ELF-1 (cell line): ENCODE measurements around the gene DBF4B.
"Not testable (repeated sequence)": the region's sequence is repeated elsewhere in the genome, so short reads cannot be mapped to it uniquely, and the experiment has no call there.

Experiments used
- DNase-seq: peaks from one replicate; pipeline ENCODE4 v3.0.0-alpha.2; 2016; ENCODE audit warnings: low read depth, low spot score

DBF4B gene, protein sequence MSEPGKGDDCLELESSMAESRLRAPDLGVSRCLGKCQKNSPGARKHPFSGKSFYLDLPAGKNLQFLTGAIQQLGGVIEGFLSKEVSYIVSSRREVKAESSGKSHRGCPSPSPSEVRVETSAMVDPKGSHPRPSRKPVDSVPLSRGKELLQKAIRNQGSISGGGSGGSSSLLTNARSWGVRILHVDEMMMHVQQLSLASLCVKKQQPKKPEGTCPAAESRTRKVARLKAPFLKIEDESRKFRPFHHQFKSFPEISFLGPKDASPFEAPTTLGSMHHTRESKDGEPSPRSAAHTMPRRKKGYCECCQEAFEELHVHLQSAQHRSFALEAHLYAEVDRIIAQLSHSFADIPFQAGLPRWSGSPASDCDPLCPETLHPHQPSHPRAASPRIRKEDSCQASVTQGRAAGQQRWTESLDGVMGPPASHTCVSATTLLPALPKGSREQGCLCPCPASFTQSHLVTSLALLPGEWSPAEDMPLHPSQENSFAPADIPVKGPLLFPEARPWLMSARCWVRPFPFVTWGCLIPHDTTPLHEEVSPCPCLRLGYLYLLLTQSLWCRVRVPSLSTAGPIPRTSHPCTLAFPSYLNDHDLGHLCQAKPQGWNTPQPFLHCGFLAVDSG

DNA sequence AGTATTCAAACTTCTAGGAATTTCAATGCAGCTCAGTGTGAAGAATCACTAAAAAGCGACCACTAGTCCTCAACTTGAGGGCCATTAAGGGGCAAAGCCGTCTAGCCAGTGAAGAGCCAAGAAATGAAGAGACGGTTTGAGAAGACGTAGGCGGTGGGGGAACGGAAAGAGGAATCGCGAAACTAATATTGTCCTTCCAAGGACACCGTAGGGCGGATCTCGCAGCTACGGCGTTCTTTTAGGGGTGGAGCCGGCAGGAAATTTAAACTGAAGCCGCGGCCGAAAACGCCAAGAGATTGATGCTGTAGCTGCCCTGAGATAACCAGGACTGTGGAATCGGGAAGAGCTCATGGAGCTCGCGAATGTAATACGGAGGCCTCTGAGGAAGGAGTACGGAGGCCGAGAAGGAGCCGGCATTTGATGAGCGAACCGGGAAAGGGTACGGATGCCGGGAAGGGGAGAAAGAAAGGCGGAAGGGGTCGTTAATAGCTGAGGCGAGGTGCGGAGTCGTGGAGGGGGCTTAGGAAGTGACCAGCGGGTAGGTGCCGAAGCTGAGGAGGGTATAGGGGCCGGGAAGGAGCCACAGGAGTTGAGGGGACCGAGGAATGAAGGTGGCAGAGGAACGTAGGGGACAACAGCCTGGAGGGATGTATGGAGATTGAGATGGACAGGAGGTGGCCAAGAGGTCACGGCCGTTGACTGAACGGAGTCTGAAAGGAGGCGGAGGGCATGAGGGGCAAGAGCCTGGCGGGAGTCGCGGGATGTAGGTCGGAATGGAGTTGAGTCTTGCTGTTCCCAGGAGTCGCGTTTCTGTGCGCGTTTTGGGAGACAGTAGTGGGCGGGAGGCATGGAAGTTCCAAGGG, at the start of gene DBF4B:
Gene DBF4B, plus strand, starts transcription at position 265 of the 863 bp plus-strand sequence. Its CDS starts 156 bp downstream, at position 421.
- DNase-seq: peak; percentile 93

DNA sequence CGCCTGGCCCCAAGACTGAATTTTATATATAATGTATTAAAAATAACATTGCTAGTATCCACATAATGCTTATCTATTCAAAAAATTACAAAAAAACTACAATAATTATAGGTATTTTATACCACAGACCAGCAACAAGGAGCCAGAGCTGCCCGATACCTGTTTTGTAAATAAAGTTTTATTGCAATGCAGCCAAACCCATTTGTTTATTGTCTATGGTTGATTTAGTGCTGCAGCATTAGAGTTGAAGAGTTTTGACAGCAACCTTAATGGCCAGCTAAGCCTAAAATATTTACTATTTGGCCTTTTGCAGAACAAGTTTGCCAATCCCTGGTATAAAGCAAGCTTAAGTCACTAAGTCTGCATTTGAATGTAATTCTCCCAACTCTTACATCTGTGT, 46.6 kb upstream of the DBF4B start:
- no peak for DNase-seq

- DNase-seq: no peak
Measured at GRCh38 chr17:44663095-44663494, 45.4 kb upstream of the DBF4B start.

DNA sequence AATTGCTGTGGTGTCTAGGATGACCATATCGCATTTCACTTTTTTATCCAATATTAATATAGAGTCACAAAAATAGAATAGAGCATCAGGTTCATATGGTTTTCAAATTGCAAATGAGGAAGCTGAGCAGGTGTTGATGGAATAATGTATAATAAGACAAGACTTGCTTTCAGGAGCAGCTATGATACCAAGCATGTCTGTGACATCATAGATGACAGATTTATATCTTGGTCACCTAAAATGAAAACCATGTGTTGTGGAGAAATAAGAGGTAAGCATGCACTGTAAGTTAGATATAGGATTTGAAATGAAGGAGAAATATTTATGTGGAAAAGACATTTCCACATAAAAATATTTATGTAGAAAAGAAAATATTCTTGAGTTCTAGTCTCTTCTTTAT, 43.6 kb upstream of the DBF4B start:
- DNase-seq: no peak

GRCh38 chr17:44666006-44666405, 42.5 kb upstream of the DBF4B start:
- no peak for DNase-seq

GRCh38 chr17:44672479-44673093, 35.9 kb upstream of the DBF4B start:
- no peak for DNase-seq

DNA sequence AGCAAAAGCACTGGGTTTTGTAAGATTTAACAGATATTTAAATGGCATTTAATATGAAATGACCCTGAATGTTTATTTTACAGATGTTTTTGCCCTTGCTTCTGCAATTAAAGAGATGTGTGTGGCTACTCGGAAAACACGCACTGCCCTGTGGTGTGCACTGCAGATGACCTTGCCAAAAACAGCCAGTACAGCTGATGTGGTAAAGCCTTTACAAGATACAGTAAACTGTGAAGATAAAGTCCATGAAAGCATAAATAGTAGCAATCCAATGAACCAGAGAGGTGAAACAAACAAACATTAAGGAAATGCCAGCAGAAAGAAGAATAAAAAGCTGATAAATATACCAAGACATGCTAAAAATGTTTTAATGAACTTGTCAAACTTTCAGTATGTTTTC, 34.6 kb upstream of the DBF4B start:
- no peak for DNase-seq

- no peak for DNase-seq
Measured at GRCh38 chr17:44677136-44677535, 31.3 kb upstream of the DBF4B start.

DNA sequence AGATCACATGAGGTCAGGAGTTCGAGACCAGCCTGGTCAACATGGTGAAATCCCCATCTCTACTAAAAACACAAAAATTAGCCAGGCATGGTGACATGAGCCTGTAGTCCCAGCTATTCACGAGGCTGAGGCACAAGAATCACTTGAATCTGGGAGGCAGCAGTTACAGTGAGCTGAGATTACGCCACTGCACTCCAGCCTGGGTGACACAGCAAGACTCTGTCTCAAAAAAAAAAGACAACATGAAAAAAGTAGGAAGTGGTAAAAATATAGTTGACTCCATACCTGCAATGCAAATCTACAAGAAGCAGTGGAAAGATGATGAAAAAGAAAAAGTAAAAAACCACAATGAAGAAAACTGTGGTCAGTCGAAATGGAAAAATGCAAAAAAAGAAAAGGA, 25.2 kb upstream of the DBF4B start:
- not testable (repeated sequence) for DNase-seq

DNA sequence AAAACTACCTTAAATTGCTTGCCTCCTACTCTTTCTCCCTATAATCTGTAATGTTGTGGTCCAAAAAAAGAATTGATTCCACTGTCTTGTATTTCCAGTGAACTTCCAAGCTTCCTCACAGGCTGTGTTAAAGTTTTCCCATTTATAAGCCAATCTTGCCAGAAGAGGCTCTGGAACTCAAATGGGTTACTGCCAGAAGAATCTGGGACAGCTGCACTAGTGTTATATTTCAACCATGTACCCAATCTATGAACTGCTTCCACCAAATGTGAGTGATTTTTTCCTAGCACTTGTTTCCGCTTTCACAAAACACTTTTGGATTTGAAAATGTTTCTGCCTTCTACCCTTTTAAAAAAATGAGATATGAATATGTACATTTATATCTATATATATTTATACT, 20.7 kb upstream of the DBF4B start:
- DNase-seq: no peak

DNA sequence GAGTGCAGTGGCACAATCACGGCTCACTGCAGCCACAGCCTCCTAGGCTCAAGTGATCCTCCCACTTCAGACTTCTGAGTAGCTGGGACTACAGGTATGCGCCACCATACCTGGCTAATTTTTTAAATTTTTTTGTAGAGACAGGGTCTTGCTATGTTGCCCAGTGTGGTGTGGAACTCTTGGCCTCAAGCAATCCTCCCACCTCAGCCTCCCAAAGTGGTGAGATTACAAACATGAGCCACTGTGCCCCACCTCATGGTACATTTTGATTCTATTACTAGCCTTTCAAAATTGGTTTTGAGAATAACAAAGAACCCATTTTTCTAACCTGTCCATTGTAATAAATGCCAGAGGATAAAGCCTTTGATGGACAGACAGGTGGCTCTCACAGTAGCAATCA, 20.3 kb upstream of the DBF4B start:
- DNase-seq: no peak

DNA sequence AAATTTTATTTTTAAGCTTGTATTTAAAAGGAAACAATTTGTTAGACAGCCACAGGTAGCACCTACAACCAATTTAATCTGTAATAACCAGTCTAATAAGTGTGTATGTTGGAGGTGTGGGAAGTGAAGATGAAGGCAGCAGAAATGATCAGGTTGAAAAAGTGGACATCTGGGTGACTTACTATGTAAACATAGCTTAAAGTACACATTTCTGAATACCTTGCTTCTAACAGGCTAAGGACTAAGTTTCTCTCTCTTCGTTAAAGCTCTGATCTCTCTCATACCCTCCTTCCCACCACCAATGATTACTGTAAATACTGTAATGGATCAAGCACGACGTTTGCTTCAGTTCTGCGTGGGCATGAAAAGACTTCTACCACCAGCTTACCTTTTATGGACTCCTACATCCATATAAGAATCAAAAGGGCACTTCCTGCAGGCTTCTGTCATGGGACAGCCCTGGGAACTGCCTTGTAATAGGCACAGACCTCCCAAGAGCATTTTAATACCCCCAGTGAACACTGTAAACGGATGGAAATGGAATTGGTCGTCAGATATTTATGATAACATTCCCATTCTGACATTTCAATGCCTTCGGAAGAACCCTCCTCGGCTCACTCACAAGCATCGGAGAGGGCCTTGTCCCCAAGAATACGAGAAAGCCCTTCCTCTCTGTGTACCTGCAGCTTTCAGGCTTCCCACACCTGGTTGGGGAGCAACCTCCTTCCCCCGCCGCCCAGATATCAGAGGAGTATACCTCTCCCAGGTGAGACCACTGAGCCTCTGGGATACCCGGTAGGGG, 19.6 kb upstream of the DBF4B start:
- no peak for DNase-seq

GRCh38 chr17:44689477-44690217, 18.8 kb upstream of the DBF4B start, which contains the start of gene CCDC43:
CCDC43 (minus strand) TSS chr17:44689776; CDS start chr17:44689753, 23 bp downstream.
- peak; percentile 96 for DNase-seq

DNA sequence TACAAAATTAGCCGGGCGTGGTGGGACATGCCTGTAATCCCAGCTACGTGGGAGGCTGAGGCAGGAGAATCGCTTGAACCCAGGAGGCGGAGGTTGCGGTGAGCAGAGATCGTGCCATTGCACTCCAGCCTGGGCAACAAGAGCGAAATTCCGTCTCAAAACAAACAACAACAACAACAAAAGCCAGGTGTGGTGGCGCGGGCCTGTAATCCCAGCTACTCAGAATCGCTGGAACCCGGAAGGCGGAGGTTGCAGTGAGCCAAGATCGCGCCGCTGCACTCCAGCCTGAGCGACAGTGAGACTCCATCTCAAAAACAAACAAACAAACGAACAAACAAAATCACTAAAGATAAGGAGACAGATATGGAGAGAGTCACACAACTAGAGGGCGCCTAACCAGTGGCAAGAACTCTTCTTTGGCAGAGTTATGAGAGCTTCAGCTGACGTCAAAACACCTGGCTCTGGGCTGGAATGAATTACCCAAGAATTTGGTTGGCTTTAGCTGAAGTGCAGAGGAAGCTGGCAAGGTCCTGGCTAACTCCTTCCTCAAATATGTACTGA, 17.6 kb upstream of the DBF4B start:
- peak; percentile 22 for DNase-seq

- no peak for DNase-seq
Measured at GRCh38 chr17:44693609-44694008, 14.9 kb upstream of the DBF4B start.

DNA sequence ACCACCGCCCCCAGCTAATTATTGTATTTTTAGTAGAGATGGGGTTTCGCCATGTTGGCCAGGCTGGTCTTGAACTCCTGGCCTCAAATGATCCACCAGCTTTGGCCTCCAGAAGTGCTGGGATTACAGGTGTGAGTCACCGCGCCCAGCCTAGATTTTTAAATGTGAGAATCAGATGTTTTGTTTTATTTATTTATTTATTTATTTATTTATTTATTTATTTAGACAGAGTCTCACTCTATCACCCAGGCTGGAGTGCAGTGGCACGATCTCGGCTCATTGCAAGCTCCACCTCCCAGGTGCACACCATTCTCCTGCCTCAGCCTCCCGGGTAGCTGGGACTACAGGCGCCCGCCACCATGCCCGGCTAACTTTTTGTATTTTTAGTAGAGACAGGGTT, 8.2 kb upstream of the DBF4B start:
- not testable (repeated sequence) for DNase-seq

GRCh38 chr17:44707755-44708400, 587 bp upstream of the DBF4B start:
- no peak for DNase-seq

GRCh38 chr17:44719444-44719843, 11.0 kb downstream of the DBF4B start:
- no peak for DNase-seq

- DNase-seq: no peak
Measured at GRCh38 chr17:44722254-44722653, 13.8 kb downstream of the DBF4B start.
